ENCODE data around the gene CDK9.

DNA sequence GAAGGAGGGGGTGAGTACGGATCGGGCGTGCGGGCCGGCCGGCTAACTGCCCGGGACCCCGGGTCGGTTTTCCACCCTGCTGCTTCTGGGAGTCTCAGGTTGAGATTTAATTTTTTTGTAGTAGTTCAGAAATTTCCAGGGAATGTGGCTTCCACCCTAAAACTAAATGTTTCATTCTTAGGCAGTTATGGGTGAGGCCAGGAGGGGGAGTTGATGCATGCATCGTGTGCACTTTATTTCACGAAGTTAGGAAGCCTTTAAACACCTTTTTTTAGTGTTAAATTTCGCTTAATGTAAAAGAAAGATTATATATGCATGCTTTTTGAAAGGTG lies 905 bp downstream of the CDK9 start:
- no peak for TF ChIP-seq SIN3A (IDR thresholded peaks at IDR 0.05; ENCODE audit: borderline replicate concordance, insufficient read depth, low read length)
- TF ChIP-seq TAF1 (IDR thresholded peaks at IDR 0.05; ENCODE audit: borderline replicate concordance, insufficient read depth, low read length) = no peak
- no peak for TF ChIP-seq POLR2AphosphoS5 (IDR thresholded peaks at IDR 0.05; ENCODE audit: low read depth, low read length)
- TF ChIP-seq, protein P1, sequence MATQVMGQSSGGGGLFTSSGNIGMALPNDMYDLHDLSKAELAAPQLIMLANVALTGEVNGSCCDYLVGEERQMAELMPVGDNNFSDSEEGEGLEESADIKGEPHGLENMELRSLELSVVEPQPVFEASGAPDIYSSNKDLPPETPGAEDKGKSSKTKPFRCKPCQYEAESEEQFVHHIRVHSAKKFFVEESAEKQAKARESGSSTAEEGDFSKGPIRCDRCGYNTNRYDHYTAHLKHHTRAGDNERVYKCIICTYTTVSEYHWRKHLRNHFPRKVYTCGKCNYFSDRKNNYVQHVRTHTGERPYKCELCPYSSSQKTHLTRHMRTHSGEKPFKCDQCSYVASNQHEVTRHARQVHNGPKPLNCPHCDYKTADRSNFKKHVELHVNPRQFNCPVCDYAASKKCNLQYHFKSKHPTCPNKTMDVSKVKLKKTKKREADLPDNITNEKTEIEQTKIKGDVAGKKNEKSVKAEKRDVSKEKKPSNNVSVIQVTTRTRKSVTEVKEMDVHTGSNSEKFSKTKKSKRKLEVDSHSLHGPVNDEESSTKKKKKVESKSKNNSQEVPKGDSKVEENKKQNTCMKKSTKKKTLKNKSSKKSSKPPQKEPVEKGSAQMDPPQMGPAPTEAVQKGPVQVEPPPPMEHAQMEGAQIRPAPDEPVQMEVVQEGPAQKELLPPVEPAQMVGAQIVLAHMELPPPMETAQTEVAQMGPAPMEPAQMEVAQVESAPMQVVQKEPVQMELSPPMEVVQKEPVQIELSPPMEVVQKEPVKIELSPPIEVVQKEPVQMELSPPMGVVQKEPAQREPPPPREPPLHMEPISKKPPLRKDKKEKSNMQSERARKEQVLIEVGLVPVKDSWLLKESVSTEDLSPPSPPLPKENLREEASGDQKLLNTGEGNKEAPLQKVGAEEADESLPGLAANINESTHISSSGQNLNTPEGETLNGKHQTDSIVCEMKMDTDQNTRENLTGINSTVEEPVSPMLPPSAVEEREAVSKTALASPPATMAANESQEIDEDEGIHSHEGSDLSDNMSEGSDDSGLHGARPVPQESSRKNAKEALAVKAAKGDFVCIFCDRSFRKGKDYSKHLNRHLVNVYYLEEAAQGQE (IDR thresholded peaks at IDR 0.05; ENCODE audit: insufficient read depth in 1 of 2, low read depth in 2 of 2, low read length in 2 of 2) = no peak

Data from PFSK-1 (cell line).